Uterus (tissue), 2 donors: ENCODE measurements around the gene EXOSC5.

Experiments
- POLR2A ChIP-seq, 2 donors: fragments of 450-650 bp; IDR thresholded peaks; one replicate each; pipeline ENCODE4 v1.6.1; 2016; ENCODE audit warnings: antibody characterized with exemption in 2 of 2, mild to moderate bottlenecking in 1 of 2, moderate library complexity in 1 of 2
- TF ChIP-seq, protein P1 (sequence below), 4 experiments: fragments of 200-600 bp in 2 of 4; fragments of 450-650 bp in 2 of 4; sonication (generic) in 2 of 4; IDR thresholded peaks; one replicate each; pipeline ENCODE4 v1.5.1; 2016 to 2019; ENCODE audit warnings: antibody characterized with exemption in 4 of 4, mild to moderate bottlenecking in 2 of 4, moderate library complexity in 1 of 4

DNA sequence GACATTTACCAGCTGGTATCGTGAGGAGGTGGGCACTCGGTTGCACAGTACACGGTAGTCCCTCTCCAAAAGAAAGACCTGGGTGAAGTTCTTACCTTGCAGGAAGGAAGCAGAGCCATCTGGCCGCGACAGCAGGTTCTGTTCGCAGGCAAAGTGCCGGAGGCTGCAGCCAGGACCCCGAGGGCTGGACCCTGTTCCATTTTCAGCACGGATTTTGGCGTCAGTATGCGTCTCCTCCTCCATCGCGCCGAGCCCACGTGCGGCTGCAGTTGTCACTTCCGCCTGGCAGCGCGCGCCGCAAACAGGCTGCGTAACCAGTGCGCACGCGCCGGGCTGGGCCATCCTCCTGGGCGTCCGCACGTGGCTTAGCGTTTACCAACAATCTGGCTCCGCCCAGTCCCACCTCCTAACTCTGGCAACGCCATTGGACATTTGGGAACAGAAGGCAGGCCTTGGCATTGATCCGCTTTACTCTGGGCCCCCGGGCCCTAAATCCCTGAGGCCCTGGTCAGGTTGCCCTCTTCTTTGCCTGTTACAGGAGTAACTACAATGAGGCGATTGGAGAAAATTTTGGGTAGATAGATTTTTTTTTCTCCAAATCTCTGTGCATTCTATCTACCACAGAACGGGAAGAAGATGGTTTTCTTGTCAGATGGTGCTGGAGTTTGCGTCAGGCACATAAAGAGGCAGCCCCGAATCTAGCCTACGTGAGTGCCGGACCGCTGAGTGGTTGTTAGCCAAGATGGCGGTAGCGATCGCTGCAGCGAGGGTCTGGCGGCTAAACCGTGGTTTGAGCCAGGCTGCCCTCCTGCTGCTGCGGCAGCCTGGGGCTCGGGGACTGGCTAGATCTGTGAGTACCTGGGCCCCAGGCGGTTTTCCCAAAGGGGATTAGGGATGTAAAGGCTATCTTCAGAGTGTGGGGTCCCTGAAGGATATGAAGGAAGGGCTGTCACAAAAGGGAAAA lies at the start of gene EXOSC5, which contains the start of gene BCKDHA:
- TF ChIP-seq, protein P1, sequence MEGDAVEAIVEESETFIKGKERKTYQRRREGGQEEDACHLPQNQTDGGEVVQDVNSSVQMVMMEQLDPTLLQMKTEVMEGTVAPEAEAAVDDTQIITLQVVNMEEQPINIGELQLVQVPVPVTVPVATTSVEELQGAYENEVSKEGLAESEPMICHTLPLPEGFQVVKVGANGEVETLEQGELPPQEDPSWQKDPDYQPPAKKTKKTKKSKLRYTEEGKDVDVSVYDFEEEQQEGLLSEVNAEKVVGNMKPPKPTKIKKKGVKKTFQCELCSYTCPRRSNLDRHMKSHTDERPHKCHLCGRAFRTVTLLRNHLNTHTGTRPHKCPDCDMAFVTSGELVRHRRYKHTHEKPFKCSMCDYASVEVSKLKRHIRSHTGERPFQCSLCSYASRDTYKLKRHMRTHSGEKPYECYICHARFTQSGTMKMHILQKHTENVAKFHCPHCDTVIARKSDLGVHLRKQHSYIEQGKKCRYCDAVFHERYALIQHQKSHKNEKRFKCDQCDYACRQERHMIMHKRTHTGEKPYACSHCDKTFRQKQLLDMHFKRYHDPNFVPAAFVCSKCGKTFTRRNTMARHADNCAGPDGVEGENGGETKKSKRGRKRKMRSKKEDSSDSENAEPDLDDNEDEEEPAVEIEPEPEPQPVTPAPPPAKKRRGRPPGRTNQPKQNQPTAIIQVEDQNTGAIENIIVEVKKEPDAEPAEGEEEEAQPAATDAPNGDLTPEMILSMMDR (IDR thresholded peaks at IDR 0.05): peak in 3 of 4 experiments; percentile 8 to 27 (median 26)
- peak in 1 of 2 donors; percentile 15 for TF ChIP-seq POLR2A (IDR thresholded peaks at IDR 0.05)
